ENCODE data around the gene ORC3. TPM values are rescaled to one million over a fixed set of nuclear protein-coding genes. Genes with fewer than 3 reads are reported as not detected.
"Not testable (repeated sequence)": the region's sequence is repeated elsewhere in the genome, so short reads cannot be mapped to it uniquely, and the experiment has no call there.

The ORC3 gene
- total and polyA plus RNA-seq, 3 experiments from 2014 or later, result 31.1 to 34.1 (median 33.5) TPM

DNA sequence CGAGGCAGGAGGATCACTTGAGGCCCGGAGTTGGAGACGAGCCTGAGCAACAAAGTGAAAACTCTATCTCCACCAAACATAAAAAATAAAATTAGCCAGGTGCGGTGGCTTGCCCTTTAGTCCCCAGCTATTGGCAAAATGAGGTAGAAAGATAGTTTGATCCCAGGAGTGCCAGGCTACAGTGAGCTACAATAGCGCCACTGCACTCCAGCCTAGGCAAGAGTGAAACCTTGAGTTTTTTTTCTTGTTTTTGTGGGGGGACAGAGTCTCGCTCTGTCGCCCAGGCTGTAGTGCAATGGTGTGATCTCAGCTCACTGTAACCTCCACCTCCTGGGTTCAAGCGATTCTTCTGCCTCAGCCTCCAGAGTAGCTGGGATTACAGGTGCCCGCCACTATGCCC lies 98.0 kb downstream of the ORC3 start:
- H3K27ac ChIP-seq (ENCODE audit: low read depth, low read length); POLR2A ChIA-PET; H3K27me3 ChIP-seq (ENCODE audit: insufficient read depth, low read length, poor library complexity, severe bottlenecking); H3K9me3 Mint-ChIP-seq; DNase-seq; H3K4me3 ChIP-seq (ENCODE audit: low read length); H3K36me3 ChIP-seq (ENCODE audit: insufficient read depth, low read length); H3K4me3 Mint-ChIP-seq; H3K27me3 Mint-ChIP-seq; H3K9me3 ChIP-seq (ENCODE audit: low read length); CTCF ChIA-PET: not testable (repeated sequence)
- Mint-ChIP-seq H3K27ac (peak overlapping the region in 2 of 8 donors; percentile 10 to 54), H3K4me1 (peaks cover 71 to 96% (median 95%) of the 10 kb centered on the region in 3 donors), H3K36me3 (peaks cover 2 to 30% (median 5%) of the 10 kb centered on the region in 3 donors)
- H3K4me1 ChIP-seq (ENCODE audit: insufficient read depth, low read length), result peaks cover 27% of the 10 kb centered on the region

GRCh38 chr6:87690441-87690840 lies 100.5 kb downstream of the ORC3 start:
- Mint-ChIP-seq H3K4me3 (peak overlapping the region in 1 of 7 donors; percentile 49), H3K4me1 (peaks cover 67 to 96% (median 95%) of the 10 kb centered on the region in 3 donors), H3K27me3 (no peaks in the 10 kb centered on the region), H3K9me3 (no peaks in the 10 kb centered on the region), H3K36me3 (peaks cover 2 to 35% (median 5%) of the 10 kb centered on the region in 3 donors), H3K27ac (peak overlapping the region in 5 of 8 donors; percentile 32 to 72 (median 51))
- Histone ChIP-seq H3K4me3 (ENCODE audit: low read length) (no peak overlapping the region), H3K27ac (ENCODE audit: low read depth, low read length) (no peak overlapping the region), H3K9me3 (ENCODE audit: low read length) (no peaks in the 10 kb centered on the region), H3K27me3 (ENCODE audit: insufficient read depth, low read length, poor library complexity, severe bottlenecking) (no peaks in the 10 kb centered on the region), H3K4me1 (ENCODE audit: insufficient read depth, low read length) (peaks cover 43% of the 10 kb centered on the region), H3K36me3 (ENCODE audit: insufficient read depth, low read length) (no peaks in the 10 kb centered on the region)
- CTCF ChIA-PET, result no interaction called here
- no peak for DNase-seq
- POLR2A ChIA-PET, result no interaction called here

- Mint-ChIP-seq H3K4me1 (peaks cover 65 to 94% (median 88%) of the 10 kb centered on the region in 3 donors), H3K27me3 (no peaks in the 10 kb centered on the region)
Observed at GRCh38 chr6:87692086-87692485, 102.2 kb downstream of the ORC3 start.

GRCh38 chr6:87696817-87697216 lies 106.9 kb downstream of the ORC3 start:
- ChIA-PET POLR2A (interaction anchor here (0.7 to 0.8 kb wide), 2 partner anchors 35 to 1179 kb away, joined by 3 read pairs; no protein-coding TSS in a partner anchor), CTCF (interaction anchor here (1.7 kb wide), 1 partner anchor 28 kb away, joined by 4 read pairs; no protein-coding TSS in a partner anchor)
- H3K27me3 Mint-ChIP-seq; H3K27ac ChIP-seq (ENCODE audit: low read depth, low read length); H3K9me3 ChIP-seq (ENCODE audit: low read length); DNase-seq; H3K9me3 Mint-ChIP-seq; H3K4me3 ChIP-seq (ENCODE audit: low read length); H3K27me3 ChIP-seq (ENCODE audit: insufficient read depth, low read length, poor library complexity, severe bottlenecking); H3K36me3 ChIP-seq (ENCODE audit: insufficient read depth, low read length): not testable (repeated sequence)
- H3K4me1 Mint-ChIP-seq, result peaks cover 72 to 84% (median 81%) of the 10 kb centered on the region in 3 donors
- H3K27ac Mint-ChIP-seq, result peak overlapping the region in 2 of 8 donors; percentile 50 to 79
- peak overlapping the region in 4 of 7 donors; percentile 93 to 98 (median 96) for H3K4me3 Mint-ChIP-seq
- H3K36me3 Mint-ChIP-seq, result peaks cover 0 to 27% (median 0%) of the 10 kb centered on the region in 3 donors
- H3K4me1 ChIP-seq (ENCODE audit: insufficient read depth, low read length), result peaks cover 44% of the 10 kb centered on the region

More at GRCh38 chr6:87692086-87692485, 102.2 kb downstream of the ORC3 start:
- no peak for DNase-seq
- Mint-ChIP-seq H3K9me3 (no peaks in the 10 kb centered on the region), H3K27ac (peak overlapping the region in 5 of 8 donors; percentile 12 to 82 (median 42)), H3K36me3 (peaks cover 0 to 30% (median 0%) of the 10 kb centered on the region in 3 donors), H3K4me3 (peak overlapping the region in 1 of 7 donors; percentile 25)
- ChIA-PET CTCF (no interaction called here), POLR2A (no interaction called here)
- peaks cover 51% of the 10 kb centered on the region for H3K4me1 ChIP-seq (ENCODE audit: insufficient read depth, low read length)
- no peaks in the 10 kb centered on the region for H3K27me3 ChIP-seq (ENCODE audit: insufficient read depth, low read length, poor library complexity, severe bottlenecking)
- no peaks in the 10 kb centered on the region for H3K9me3 ChIP-seq (ENCODE audit: low read length)
- H3K27ac ChIP-seq (ENCODE audit: low read depth, low read length), result no peak overlapping the region
- H3K4me3 ChIP-seq (ENCODE audit: low read length), result no peak overlapping the region
- no peaks in the 10 kb centered on the region for H3K36me3 ChIP-seq (ENCODE audit: insufficient read depth, low read length)

DNA sequence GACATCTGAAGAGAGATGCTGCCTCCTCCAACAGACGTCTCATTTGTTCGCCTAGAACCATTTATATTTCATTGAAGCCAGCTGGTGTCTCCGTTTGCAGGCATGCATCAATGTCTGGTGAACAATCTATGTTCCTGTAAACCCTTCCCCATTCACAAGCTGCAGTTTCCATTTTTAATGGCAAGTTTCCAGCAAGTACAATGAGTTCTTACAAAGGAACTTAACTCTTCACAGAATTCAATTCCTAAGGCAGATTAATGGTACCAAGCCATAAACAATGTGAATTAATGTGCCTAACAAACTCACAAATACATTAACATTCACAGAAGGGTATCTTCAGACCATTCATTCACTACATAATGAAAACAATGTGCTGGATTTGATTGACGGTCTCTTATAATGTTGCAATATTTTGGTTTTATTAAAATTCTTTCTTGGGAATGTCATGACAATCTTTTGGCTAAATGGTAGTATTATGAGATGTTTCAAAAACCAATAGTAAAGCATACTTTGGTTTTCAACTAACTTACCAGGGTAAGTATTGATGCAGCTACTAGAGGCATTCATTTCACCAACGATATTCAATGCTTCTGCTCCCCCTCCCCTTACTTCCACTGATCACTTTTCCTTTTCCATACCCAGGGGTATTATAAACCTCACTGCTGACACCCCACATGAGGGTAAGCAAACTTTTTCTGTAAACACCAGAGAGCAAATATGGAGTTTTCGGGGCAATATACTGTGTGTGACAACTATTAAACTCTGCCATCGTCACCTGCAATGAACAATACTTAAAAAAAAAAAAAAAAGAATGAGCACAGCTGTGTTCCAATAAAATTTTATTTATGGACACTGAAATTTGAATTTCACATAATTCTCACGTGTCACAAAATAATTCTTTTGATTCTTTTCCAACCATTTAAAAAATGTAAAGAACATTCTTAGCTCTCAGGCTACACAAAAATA lies 107.9 kb downstream of the ORC3 start:
- H3K4me1 Mint-ChIP-seq, result peaks cover 69 to 81% (median 78%) of the 10 kb centered on the region in 3 donors
- Histone ChIP-seq H3K27ac (ENCODE audit: low read depth, low read length) (no peak overlapping the region), H3K4me3 (ENCODE audit: low read length) (peak overlapping the region; percentile 21), H3K27me3 (ENCODE audit: insufficient read depth, low read length, poor library complexity, severe bottlenecking) (no peaks in the 10 kb centered on the region), H3K9me3 (ENCODE audit: low read length) (no peaks in the 10 kb centered on the region), H3K36me3 (ENCODE audit: insufficient read depth, low read length) (no peaks in the 10 kb centered on the region), H3K4me1 (ENCODE audit: insufficient read depth, low read length) (peaks cover 38% of the 10 kb centered on the region)
- H3K9me3 Mint-ChIP-seq, result no peaks in the 10 kb centered on the region
- peak overlapping the region; percentile 93 to 99 (median 97) for H3K4me3 Mint-ChIP-seq
- ChIA-PET POLR2A (interaction anchor here (0.6 to 0.8 kb wide), 6 partner anchors 14 to 1178 kb away, joined by 3 to 8 read pairs (median 4); no protein-coding TSS in a partner anchor), CTCF (interaction anchor here (1.5 to 1.7 kb wide), 2 partner anchors 13 to 29 kb away, joined by 4 to 5 read pairs; no protein-coding TSS in a partner anchor)
- DNase-seq, result no peak
- H3K36me3 Mint-ChIP-seq, result peaks cover 0 to 31% (median 0%) of the 10 kb centered on the region in 3 donors
- H3K27ac Mint-ChIP-seq, result peak overlapping the region; percentile 59 to 93 (median 80)
- H3K27me3 Mint-ChIP-seq, result peaks cover 0 to 4% of the 10 kb centered on the region in 2 donors

- Histone ChIP-seq H3K4me1 (ENCODE audit: insufficient read depth, low read length) (peaks cover 38% of the 10 kb centered on the region), H3K27ac (ENCODE audit: low read depth, low read length) (no peak overlapping the region), H3K9me3 (ENCODE audit: low read length) (no peaks in the 10 kb centered on the region), H3K4me3 (ENCODE audit: low read length) (peak overlapping the region; percentile 21), H3K36me3 (ENCODE audit: insufficient read depth, low read length) (no peaks in the 10 kb centered on the region), H3K27me3 (ENCODE audit: insufficient read depth, low read length, poor library complexity, severe bottlenecking) (no peaks in the 10 kb centered on the region)
- CTCF ChIA-PET, result interaction anchor here (1.5 kb wide), 1 partner anchor 14 kb away, joined by 5 read pairs; no protein-coding TSS in a partner anchor
- peaks cover 65 to 76% (median 74%) of the 10 kb centered on the region in 3 donors for H3K4me1 Mint-ChIP-seq
- H3K4me3 Mint-ChIP-seq, result peak overlapping the region; percentile 93 to 99 (median 97)
- H3K36me3 Mint-ChIP-seq, result peaks cover 0 to 29% (median 0%) of the 10 kb centered on the region in 3 donors
- DNase-seq, result no peak
- H3K9me3 Mint-ChIP-seq, result no peaks in the 10 kb centered on the region
- H3K27ac Mint-ChIP-seq, result peak overlapping the region; percentile 21 to 98 (median 88)
- H3K27me3 Mint-ChIP-seq, result peaks cover 0 to 4% of the 10 kb centered on the region in 2 donors
- POLR2A ChIA-PET, result interaction anchor here (0.6 to 1.3 kb wide), 4 partner anchors 109 to 220 kb away, joined by 3 to 8 read pairs (median 4); no protein-coding TSS in a partner anchor
Observed at GRCh38 chr6:87698547-87699006, 108.6 kb downstream of the ORC3 start.

- no peaks in the 10 kb centered on the region for H3K9me3 Mint-ChIP-seq
- H3K4me3 Mint-ChIP-seq, result peak overlapping the region; percentile 93 to 99 (median 97)
- ChIA-PET POLR2A (interaction anchor here (0.9 to 1.3 kb wide), 2 partner anchors 23 to 110 kb away, joined by 3 to 5 read pairs; no protein-coding TSS in a partner anchor), CTCF (interaction anchor here (0.9 to 1.5 kb wide), 3 partner anchors 11 to 20 kb away, joined by 3 to 5 read pairs (median 3); no protein-coding TSS in a partner anchor)
- H3K27me3 Mint-ChIP-seq, result peaks cover 0 to 4% of the 10 kb centered on the region in 2 donors
- peaks cover 28% of the 10 kb centered on the region for H3K4me1 ChIP-seq (ENCODE audit: insufficient read depth, low read length)
- H3K27ac Mint-ChIP-seq, result peak overlapping the region in 7 of 8 donors; percentile 3 to 98 (median 88)
- H3K4me3 ChIP-seq (ENCODE audit: low read length), result peak overlapping the region; percentile 82
- peak overlapping the region; percentile 91 for H3K27ac ChIP-seq (ENCODE audit: low read depth, low read length)
- peaks cover 56 to 66% (median 64%) of the 10 kb centered on the region in 3 donors for H3K4me1 Mint-ChIP-seq
- H3K27me3 ChIP-seq (ENCODE audit: insufficient read depth, low read length, poor library complexity, severe bottlenecking), result no peaks in the 10 kb centered on the region
- no peaks in the 10 kb centered on the region for H3K9me3 ChIP-seq (ENCODE audit: low read length)
- DNase-seq, result no peak
- no peaks in the 10 kb centered on the region for H3K36me3 ChIP-seq (ENCODE audit: insufficient read depth, low read length)
- H3K36me3 Mint-ChIP-seq, result peaks cover 0 to 26% (median 0%) of the 10 kb centered on the region in 3 donors
Observed at GRCh38 chr6:87699576-87699975, 109.6 kb downstream of the ORC3 start.

Measured in CD8-positive, alpha-beta memory T cell (primary cell).